EH (cell line): ENCODE data around the gene IQSEC1.

Experiments
- DNase-seq: peaks from one replicate; pipeline ENCODE4 v3.0.0-alpha.2; 2015; ENCODE audit warnings: low read depth

The IQSEC1 gene

GRCh38 chr3:12934431-12934830 lies 138.8 kb downstream of the IQSEC1 start:
- peak; percentile 90 for DNase-seq

GRCh38 chr3:12933901-12934300 lies 139.3 kb downstream of the IQSEC1 start:
- no peak for DNase-seq

- DNase-seq, result no peak
Measured at GRCh38 chr3:12932754-12933153, 140.5 kb downstream of the IQSEC1 start.

- DNase-seq, result no peak
Measured at GRCh38 chr3:12932347-12932746, 140.9 kb downstream of the IQSEC1 start.

GRCh38 chr3:12931273-12931905 lies 141.8 kb downstream of the IQSEC1 start:
- DNase-seq, result no peak

GRCh38 chr3:12929801-12930200 lies 143.4 kb downstream of the IQSEC1 start:
- DNase-seq, result no peak

GRCh38 chr3:12926660-12927059 lies 146.6 kb downstream of the IQSEC1 start:
- DNase-seq, result no peak

- DNase-seq, result no peak
Measured at GRCh38 chr3:12925648-12926047, 147.6 kb downstream of the IQSEC1 start.

- DNase-seq, result no peak
Measured at GRCh38 chr3:12924437-12924836, 148.8 kb downstream of the IQSEC1 start.

- no peak for DNase-seq
Measured at GRCh38 chr3:12922881-12923431, 150.3 kb downstream of the IQSEC1 start.

- no peak for DNase-seq
Measured at GRCh38 chr3:12922306-12922705, 150.9 kb downstream of the IQSEC1 start.

GRCh38 chr3:12921736-12922135 lies 151.5 kb downstream of the IQSEC1 start:
- DNase-seq, result no peak

GRCh38 chr3:12920967-12921366 lies 152.3 kb downstream of the IQSEC1 start:
- no peak for DNase-seq

- no peak for DNase-seq
Measured at GRCh38 chr3:12919205-12919604, 154.0 kb downstream of the IQSEC1 start.

GRCh38 chr3:12918231-12918630 lies 155.0 kb downstream of the IQSEC1 start:
- no peak for DNase-seq

- no peak for DNase-seq
Measured at GRCh38 chr3:12916159-12916558, 157.1 kb downstream of the IQSEC1 start.

- no peak for DNase-seq
Measured at GRCh38 chr3:12914088-12914487, 159.1 kb downstream of the IQSEC1 start.

- no peak for DNase-seq
Measured at GRCh38 chr3:12911881-12912415, 161.3 kb downstream of the IQSEC1 start.

- DNase-seq, result no peak
Measured at GRCh38 chr3:12910356-12911099, 162.7 kb downstream of the IQSEC1 start.

- DNase-seq, result no peak
Measured at GRCh38 chr3:12909710-12910109, 163.5 kb downstream of the IQSEC1 start.

- no peak for DNase-seq
Measured at GRCh38 chr3:12908859-12909258, 164.4 kb downstream of the IQSEC1 start.

GRCh38 chr3:12908136-12908730 lies 165.0 kb downstream of the IQSEC1 start:
- DNase-seq, result no peak

GRCh38 chr3:12907729-12908128 lies 165.5 kb downstream of the IQSEC1 start:
- DNase-seq, result no peak
